ENCODE data around the gene PRRC2A.

GRCh38 chr6:31586599-31587281 lies 33.8 kb upstream of the PRRC2A start:
- no peak for TF ChIP-seq CTCF (IDR thresholded peaks at IDR 0.05)
- no peak for TF ChIP-seq POLR2A (IDR thresholded peaks at IDR 0.05)
